Heart right ventricle (tissue), 16 donors: ENCODE results near the gene CASP6. TPM values are rescaled to one million over a fixed set of nuclear protein-coding genes. Genes with fewer than 3 reads are reported as not detected.

ENCODE experiments used
- ATAC-seq, 8 donors: fragments of 200-7000 bp; cut with Tn5 transposase; one replicate each; pipeline ENCODE4 v1.9.1; 2020; ENCODE audit warnings: mild to moderate bottlenecking in 8 of 8, moderate library complexity in 8 of 8, moderate number of reproducible peaks in 1 of 8
- DNase-seq, 2 donors: peaks; one replicate each; pipeline ENCODE4 v3.0.0-alpha.2; 2020
- H3K27ac ChIP-seq, 10 donors: fragments of 200-600 bp; sonication (generic) in 2 of 10; one replicate each; pipeline versions ENCODE4 v1.5.0 to v1.8.0; 2020 to 2022; ENCODE audit warnings: mild to moderate bottlenecking in 3 of 10
- H3K27me3 ChIP-seq, 7 donors: fragments of 200-600 bp; one replicate each; pipeline ENCODE4 v1.8.0; 2021 to 2022; ENCODE audit warnings: mild to moderate bottlenecking in 2 of 7
- H3K36me3 ChIP-seq, 9 donors: fragments of 200-600 bp; sonication (generic) in 1 of 9; one replicate each; pipeline versions ENCODE4 v1.5.0 to v1.8.0; 2020 to 2022; ENCODE audit warnings: mild to moderate bottlenecking in 2 of 9
- H3K4me1 ChIP-seq, 9 donors: fragments of 200-600 bp; sonication (generic) in 1 of 9; one replicate each; pipeline versions ENCODE4 v1.5.0 to v1.8.0; 2020 to 2022; ENCODE audit warnings: mild to moderate bottlenecking in 4 of 9
- H3K4me3 ChIP-seq, 10 donors: fragments of 200-600 bp; sonication (generic) in 2 of 10; one replicate each; pipeline versions ENCODE4 v1.5.0 to v1.8.0; 2020 to 2022; ENCODE audit warnings: mild to moderate bottlenecking in 7 of 10, moderate library complexity in 2 of 10
- H3K9me3 ChIP-seq, 11 donors: fragments of 200-600 bp in 10 of 11; sonication (generic) in 2 of 11; one replicate each; pipeline versions ENCODE4 v1.5.0 to v1.8.0; 2013 to 2022; ENCODE audit warnings: mild to moderate bottlenecking in 2 of 11, control low read depth in 1 of 11, moderate library complexity in 1 of 11
- WGBS, 2 donors: extraction: QIAGEN DNeasy Blood & Tissue Kit; methylation state at CpG; one replicate each; pipeline ENCODE4 v1.1.7; 2013; ENCODE audit warnings: inconsistent platforms in 1 of 2; 5-methylcytosine and 5-hydroxymethylcytosine counted together
- intact Hi-C, 10 donors: fragments of 100-400 bp; cut with DNase I; formaldehyde crosslinking; loops; one replicate each; pipeline versions ENCODE4 v1.11.1 to v1.14.2; 2022
- polyA plus RNA-seq, 2 donors: library from polyadenylated mRNA; stranded (reverse); fragments of 200-250 nt; gene quantifications; one replicate each; pipeline ENCODE4 v1.2.3, GENCODE V29; 2013
- total RNA-seq, 10 donors: library from RNA; stranded (reverse); fragmentation: NEBNext Ultra II Directional in 3 of 10; extraction: Animal tissue kit (Norgen Biotek cat#: 25700) in 3 of 10; gene quantifications; one replicate each; pipeline versions ENCODE4 v1.2.1 to v1.2.4, GENCODE V29; 2021 to 2023
- TF ChIP-seq, protein P1 (sequence below), 9 donors: fragments of 200-600 bp; sonication (generic) in 2 of 9; IDR thresholded peaks; one replicate each; pipeline versions ENCODE4 v1.5.0 to v1.8.0; 2021 to 2022; ENCODE audit warnings: antibody characterized with exemption in 9 of 9, mild to moderate bottlenecking in 5 of 9, moderate library complexity in 1 of 9
- donor health status: Arrhythmogenic right ventricular cardiomyopathy.
- donor health status: ischemic (EF 13 %, LVEDD 7.1; RV severe dilation, severe dysfunction).
- donor health status: healthy with polysubstance abuse.
- donor health status: DM: no; HTN: yes; CAD: no.
- donor health status: DM: no; HTN: no; CAD: no.
- donor health status: ischemic (EF 25% LVEDD 6.9; RV normal size, moderate dysfunction).
- donor health status: ischemic (EF 25% LVEDD 5.7; RV mildly dilated, moderate dysfunction).
- donor health status: healthy.
- donor health status: DM: yes; HTN: yes; CAD: no.
- donor health status: Ischemic cardiomyopathy.
- donor health status: ischemic (EF 35%, LVEDD 5.7; RV mildly dilated, moderate dysfunction).
- donor health status: nonischemic (EF 11% LVEDD 7.7; RV severe dilation, severe dysfunction).
- donor health status: DM: yes; HTN: yes; CAD: no.
- donor health status: PGD.
- donor health status: ischemic (EF 29% LVEDD 5.4; RV normal size, mild dysfunction).
- donor health status: nonischemic (EF 23%, LVEDD 6.1; RV moderate dilation, normal function).

CASP6 gene
- total and polyA plus RNA-seq, 12 donors, result 3.0 to 10.2 (median 6.2) TPM

DNA sequence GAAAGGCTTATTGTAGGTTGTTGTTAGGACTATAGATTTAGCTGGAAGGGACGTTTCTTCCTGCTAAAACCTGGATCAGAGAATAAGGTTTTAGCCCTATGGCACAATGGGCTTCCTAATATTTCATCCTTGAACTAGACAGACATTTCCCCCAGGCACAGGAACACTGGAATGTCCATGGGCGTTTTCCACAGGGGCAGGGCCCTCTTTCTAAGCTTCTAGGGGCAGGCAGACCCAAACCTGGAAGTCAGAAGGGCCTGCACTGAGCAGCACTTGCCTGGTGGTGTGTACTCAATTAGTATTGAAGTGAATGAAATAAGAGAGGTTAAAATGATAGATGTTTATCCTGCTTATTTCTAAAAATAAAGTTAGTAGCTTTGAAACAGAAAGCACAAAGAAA lies 41.1 kb downstream of the CASP6 start:
- Histone ChIP-seq H3K9me3 (no peaks in the 10 kb centered on the region), H3K4me1 (peaks cover 0 to 10% (median 0%) of the 10 kb centered on the region in 9 donors), H3K36me3 (peaks cover 0 to 27% (median 0%) of the 10 kb centered on the region in 9 donors), H3K27me3 (no peaks in the 10 kb centered on the region), H3K4me3 (no peak overlapping the region), H3K27ac (no peak overlapping the region)
- ATAC-seq, result no peak
- no peak for DNase-seq
- WGBS, 2 donors, result 67 to 82% methylated on average over 2 of the region's 2 CpGs
- intact Hi-C loops, result loop anchor here in 1 of 10 donors (10.0 kb wide), 1 partner anchor 107 kb away; no protein-coding TSS in a partner anchor
- TF ChIP-seq, protein P1, sequence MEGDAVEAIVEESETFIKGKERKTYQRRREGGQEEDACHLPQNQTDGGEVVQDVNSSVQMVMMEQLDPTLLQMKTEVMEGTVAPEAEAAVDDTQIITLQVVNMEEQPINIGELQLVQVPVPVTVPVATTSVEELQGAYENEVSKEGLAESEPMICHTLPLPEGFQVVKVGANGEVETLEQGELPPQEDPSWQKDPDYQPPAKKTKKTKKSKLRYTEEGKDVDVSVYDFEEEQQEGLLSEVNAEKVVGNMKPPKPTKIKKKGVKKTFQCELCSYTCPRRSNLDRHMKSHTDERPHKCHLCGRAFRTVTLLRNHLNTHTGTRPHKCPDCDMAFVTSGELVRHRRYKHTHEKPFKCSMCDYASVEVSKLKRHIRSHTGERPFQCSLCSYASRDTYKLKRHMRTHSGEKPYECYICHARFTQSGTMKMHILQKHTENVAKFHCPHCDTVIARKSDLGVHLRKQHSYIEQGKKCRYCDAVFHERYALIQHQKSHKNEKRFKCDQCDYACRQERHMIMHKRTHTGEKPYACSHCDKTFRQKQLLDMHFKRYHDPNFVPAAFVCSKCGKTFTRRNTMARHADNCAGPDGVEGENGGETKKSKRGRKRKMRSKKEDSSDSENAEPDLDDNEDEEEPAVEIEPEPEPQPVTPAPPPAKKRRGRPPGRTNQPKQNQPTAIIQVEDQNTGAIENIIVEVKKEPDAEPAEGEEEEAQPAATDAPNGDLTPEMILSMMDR (IDR thresholded peaks at IDR 0.05), result no peak

DNA sequence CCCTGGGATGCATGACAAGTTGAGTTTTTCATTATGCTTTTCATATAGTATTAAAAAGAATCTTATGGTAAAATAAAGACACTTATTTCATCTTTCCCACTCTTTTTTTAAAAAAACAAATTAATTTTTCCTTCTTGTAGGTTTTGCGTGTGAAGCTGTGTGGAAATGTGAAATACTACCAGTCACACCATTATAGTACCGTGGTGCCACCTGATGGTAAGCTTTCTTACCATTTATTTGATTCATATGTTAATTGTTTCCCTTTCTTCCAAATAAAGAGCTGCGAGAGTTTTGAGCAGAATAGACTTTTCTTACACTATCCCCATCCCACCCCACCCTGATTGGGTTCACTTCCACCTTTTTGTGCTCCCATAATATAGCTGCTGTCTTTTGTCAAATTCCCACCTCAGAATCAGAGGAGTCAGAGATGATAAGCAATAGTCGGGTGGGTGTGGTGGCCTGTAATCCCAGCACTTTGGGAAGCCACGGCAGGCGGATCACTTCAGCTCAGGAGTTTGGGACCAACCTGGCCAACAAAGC lies 44.3 kb downstream of the CASP6 start:
- 71 to 76% methylated on average over 6 of the region's 6 CpGs for WGBS, 2 donors
- Histone ChIP-seq H3K4me1 (no peaks in the 10 kb centered on the region), H3K36me3 (peaks cover 0 to 23% (median 0%) of the 10 kb centered on the region in 9 donors), H3K4me3 (no peak overlapping the region), H3K27ac (no peak overlapping the region), H3K27me3 (no peaks in the 10 kb centered on the region), H3K9me3 (no peaks in the 10 kb centered on the region)
- ATAC-seq, result no peak
- TF ChIP-seq, protein P1 (IDR thresholded peaks at IDR 0.05), result peak in 6 of 9 donors; percentile 12 to 49 (median 26)
- intact Hi-C loops, result loop anchor here in 7 of 10 donors (5.0 to 10.0 kb wide), 2 partner anchors 234 to 237 kb away; no protein-coding TSS in a partner anchor
- DNase-seq, result no peak

DNA sequence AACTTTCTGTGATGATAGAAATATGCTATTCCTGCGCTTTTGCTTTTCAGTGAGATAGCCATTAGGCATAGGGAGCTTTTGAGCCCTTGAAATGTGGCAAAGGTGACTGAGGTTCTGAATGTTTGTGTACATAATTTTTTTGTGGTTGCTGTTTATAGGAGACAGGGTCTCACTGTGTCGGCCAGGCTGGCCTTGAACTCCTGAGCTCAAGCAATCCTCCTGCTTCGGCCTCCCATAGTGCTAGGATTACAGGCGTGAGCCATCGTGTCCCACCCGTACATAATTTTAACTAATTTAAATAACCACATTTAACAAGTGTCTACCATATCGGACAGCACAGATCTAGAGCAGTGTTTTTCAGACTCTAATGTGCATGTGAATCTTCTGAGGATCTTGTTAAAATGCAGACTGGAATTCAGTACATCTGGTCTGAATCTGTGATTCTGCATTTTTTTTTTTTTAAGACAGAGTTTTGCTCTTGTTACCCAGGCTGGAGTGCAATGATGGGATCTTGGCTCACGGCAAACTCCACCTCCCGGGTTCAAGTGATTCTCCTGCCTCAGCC lies 45.3 kb downstream of the CASP6 start:
- DNase-seq (no peak), ATAC-seq (no peak)
- intact Hi-C loops, result loop anchor here in 7 of 10 donors (5.0 to 10.0 kb wide), 2 partner anchors 233 to 236 kb away; no protein-coding TSS in a partner anchor
- no peak overlapping the region for H3K4me3 ChIP-seq
- H3K27me3 ChIP-seq, result no peaks in the 10 kb centered on the region
- H3K27ac ChIP-seq, result no peak overlapping the region
- TF ChIP-seq, protein P1 (IDR thresholded peaks at IDR 0.05), result no peak
- WGBS, 2 donors, result 95 to 98% methylated on average over 9 of the region's 9 CpGs
- H3K36me3 ChIP-seq, result peaks cover 0 to 23% (median 0%) of the 10 kb centered on the region in 9 donors
- H3K4me1 ChIP-seq, result no peaks in the 10 kb centered on the region
- peaks cover 0 to 7% (median under 1%) of the 10 kb centered on the region in 11 donors for H3K9me3 ChIP-seq

DNA sequence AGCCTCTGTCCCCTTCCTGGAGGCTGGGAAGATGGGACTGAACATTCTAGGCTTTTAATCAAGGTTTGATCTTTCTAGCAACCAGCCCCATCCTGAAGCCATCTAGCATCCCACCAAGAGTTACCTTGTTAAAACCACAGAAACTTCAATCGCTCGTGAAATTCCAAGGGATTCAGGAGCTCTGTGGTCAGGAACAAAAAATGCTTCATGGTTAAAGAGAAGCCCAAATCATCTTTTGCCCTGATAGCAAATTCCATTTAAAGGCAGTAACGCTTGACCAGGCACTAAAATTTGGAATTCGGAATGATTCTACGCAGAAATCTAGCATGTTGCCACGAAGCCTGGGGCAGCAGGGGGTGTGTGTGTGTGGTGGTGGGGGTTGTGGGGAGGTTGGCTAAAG lies 47.8 kb downstream of the CASP6 start:
- Histone ChIP-seq H3K4me3 (no peak overlapping the region), H3K36me3 (peaks cover 0 to 10% (median 0%) of the 10 kb centered on the region in 9 donors), H3K27me3 (no peaks in the 10 kb centered on the region), H3K27ac (no peak overlapping the region), H3K9me3 (peaks cover 0 to 26% (median 10%) of the 10 kb centered on the region in 11 donors), H3K4me1 (no peaks in the 10 kb centered on the region)
- TF ChIP-seq, protein P1 (IDR thresholded peaks at IDR 0.05), result no peak
- intact Hi-C loops, result loop anchor here in 7 of 10 donors (5.0 to 10.0 kb wide), 2 partner anchors 231 to 233 kb away; no protein-coding TSS in a partner anchor
- no peak for ATAC-seq
- no peak for DNase-seq
- WGBS, 2 donors, result 67 to 77% methylated on average over 6 of the region's 6 CpGs
